HepG2 (cell line): ENCODE results near the gene UBTF. TPM values are rescaled to one million over a fixed set of nuclear protein-coding genes. Genes with fewer than 3 reads are reported as not detected.
A peak's percentile ranks its signal among the peaks of the same experiment; 100 is the strongest.

ENCODE experiments used
- AGO1 ChIP-seq: fragments of 200-400 bp; formaldehyde crosslinking; IDR thresholded peaks from 2 replicates; pipeline ENCODE4 v1.6.1; 2017; ENCODE audit warnings: mild to moderate bottlenecking, low read depth, low read length, moderate library complexity; ENCODE audit not compliant: poor library complexity, severe bottlenecking
- ASH2L ChIP-seq: fragments of 300-600, 200-600 bp; sonication (generic); IDR thresholded peaks from 2 replicates; pipeline ENCODE4 v1.7.0; 2017; ENCODE audit warnings: low read depth, mild to moderate bottlenecking, moderate library complexity, mixed read lengths, low read length; ENCODE audit not compliant: insufficient read length
- BRD4 ChIP-seq: sonication (generic); formaldehyde crosslinking; IDR thresholded peaks from 2 replicates; pipeline ENCODE4 v1.4.0; 2020; ENCODE audit warnings: missing genetic modification reagents
- GFI1 ChIP-seq: sonication (generic); formaldehyde crosslinking; IDR thresholded peaks from 2 replicates; pipeline ENCODE4 v1.5.0; 2020; ENCODE audit warnings: missing genetic modification reagents, mild to moderate bottlenecking, borderline replicate concordance
- HDAC1 ChIP-seq: sonication (generic); formaldehyde crosslinking; IDR thresholded peaks from 2 replicates; pipeline ENCODE4 v1.5.1; 2020; ENCODE audit warnings: mild to moderate bottlenecking, missing genetic modification reagents
- HMG20B ChIP-seq: conservative IDR thresholded peaks from 2 replicates; pipeline ENCODE4 v1.6.1; 2016; ENCODE audit warnings: missing genetic modification reagents, missing compliant biosample characterization
- ISL2 ChIP-seq: sonication (generic); formaldehyde crosslinking; IDR thresholded peaks from 2 replicates; pipeline ENCODE4 v1.5.0; 2020; ENCODE audit warnings: missing genetic modification reagents
- JUN ChIP-seq: sonication (generic); formaldehyde crosslinking; IDR thresholded peaks from 2 replicates; pipeline ENCODE4 v1.4.0; 2020; ENCODE audit warnings: mild to moderate bottlenecking, missing genetic modification reagents
- KDM2A ChIP-seq: sonication (generic); formaldehyde crosslinking; IDR thresholded peaks from 2 replicates; pipeline ENCODE4 v1.4.0; 2020; ENCODE audit warnings: low read depth, missing genetic modification reagents, borderline replicate concordance
- KDM5A ChIP-seq: fragments of 200-600 bp; sonication (generic); IDR thresholded peaks from 2 replicates; pipeline ENCODE4 v1.7.0; 2018; ENCODE audit warnings: antibody characterized with exemption, mild to moderate bottlenecking, low read length, borderline replicate concordance
- KLF13 ChIP-seq: sonication (generic); formaldehyde crosslinking; IDR thresholded peaks from 2 replicates; pipeline ENCODE4 v1.4.0; 2020; ENCODE audit warnings: mild to moderate bottlenecking, missing genetic modification reagents
- KLF16 ChIP-seq, 2 experiments: sonication (generic) in 1 of 2; formaldehyde crosslinking in 1 of 2; IDR thresholded peaks; 2 replicates each; pipeline versions ENCODE4 v1.6.1 to v1.8.0; 2016 to 2023; ENCODE audit warnings: missing genetic modification reagents in 2 of 2, missing compliant biosample characterization in 1 of 2
- MEIS2 ChIP-seq: sonication (generic); formaldehyde crosslinking; IDR thresholded peaks from 2 replicates; pipeline ENCODE4 v1.9.0; 2021; ENCODE audit warnings: mild to moderate bottlenecking, missing genetic modification reagents
- NFKB2 ChIP-seq: sonication (generic); formaldehyde crosslinking; IDR thresholded peaks from 2 replicates; pipeline ENCODE4 v1.4.0; 2020; ENCODE audit warnings: missing genetic modification reagents, borderline replicate concordance
- NR2C2 ChIP-seq: sonication (generic); formaldehyde crosslinking; IDR thresholded peaks from 2 replicates; pipeline ENCODE4 v1.4.0; 2020; ENCODE audit warnings: missing genetic modification reagents, mild to moderate bottlenecking, moderate library complexity, borderline replicate concordance
- NR2F1 ChIP-seq, 2 experiments: fragments of 450-650 bp in 1 of 2; formaldehyde crosslinking in 1 of 2; IDR thresholded peaks; 2 replicates each; pipeline versions ENCODE4 v1.5.0 to v1.6.1; 2016 to 2020; ENCODE audit warnings: mild to moderate bottlenecking in 1 of 2, missing compliant biosample characterization in 1 of 2, missing genetic modification reagents in 1 of 2, moderate library complexity in 1 of 2
- SP2 ChIP-seq: sonication (generic); formaldehyde crosslinking; IDR thresholded peaks from 2 replicates; pipeline ENCODE4 v1.5.1; 2020; ENCODE audit warnings: mild to moderate bottlenecking, missing genetic modification reagents
- TOPORS ChIP-seq: sonication (generic); formaldehyde crosslinking; IDR thresholded peaks from 2 replicates; pipeline ENCODE4 v1.8.0; 2023; ENCODE audit warnings: mild to moderate bottlenecking, missing genetic modification reagents
- ZNF143 ChIP-seq: sonication (generic); formaldehyde crosslinking; IDR thresholded peaks from 2 replicates; pipeline ENCODE4 v1.4.0; 2020; ENCODE audit warnings: missing genetic modification reagents
- ZNF329 ChIP-seq: sonication (generic); formaldehyde crosslinking; IDR thresholded peaks from 2 replicates; pipeline ENCODE4 v1.9.0; 2021; ENCODE audit warnings: low read depth, mild to moderate bottlenecking, missing genetic modification reagents
- ZNF383 ChIP-seq: sonication (generic); formaldehyde crosslinking; IDR thresholded peaks from 2 replicates; pipeline ENCODE4 v1.4.0; 2020; ENCODE audit warnings: missing genetic modification reagents, mild to moderate bottlenecking, borderline replicate concordance
- ZNF430 ChIP-seq: sonication (generic); formaldehyde crosslinking; IDR thresholded peaks from 2 replicates; pipeline ENCODE4 v1.9.0; 2021; ENCODE audit warnings: mild to moderate bottlenecking, missing genetic modification reagents
- ZNF451 ChIP-seq: sonication (generic); formaldehyde crosslinking; IDR thresholded peaks from 2 replicates; pipeline ENCODE4 v1.5.0; 2020; ENCODE audit warnings: mild to moderate bottlenecking, missing genetic modification reagents
- ZNF557 ChIP-seq: sonication (generic); formaldehyde crosslinking; IDR thresholded peaks from 2 replicates; pipeline ENCODE4 v1.4.0; 2020; ENCODE audit warnings: missing genetic modification reagents
- polyA plus RNA-seq, 8 experiments: library from polyadenylated mRNA; depleted of rRNA in 3 of 8; stranded (reverse) in 7 of 8; unstranded in 1 of 8; fragments of >200 nt; fragmentation: Illumina TruSeq in 4 of 8; extraction: Trizol in 4 of 8; gene quantifications; 2 replicates each; pipeline versions ENCODE4 v1.2.1 to v1.2.3, GENCODE V29; 2011 to 2016; ENCODE audit warnings: low read depth in 4 of 8, missing spikeins in 1 of 8, mixed read lengths in 1 of 8; ENCODE audit not compliant: insufficient read depth in 1 of 8
- total RNA-seq, 5 experiments: library from RNA; depleted of rRNA; stranded (reverse); fragments of >200 nt; fragmentation: Illumina TruSeq; extraction: Trizol; gene quantifications; 2 replicates each; pipeline ENCODE4 v1.2.3, GENCODE V29; 2016; ENCODE audit warnings: low read depth in 1 of 5
- TF ChIP-seq, protein P1 (sequence below): sonication (generic); formaldehyde crosslinking; conservative IDR thresholded peaks from 2 replicates; pipeline ENCODE4 v1.8.0; 2022; ENCODE audit warnings: mild to moderate bottlenecking, moderate library complexity, missing genetic modification reagents
- TF ChIP-seq, protein P2 (sequence below): IDR thresholded peaks from 2 replicates; pipeline ENCODE4 v1.6.1; 2012; ENCODE audit warnings: inconsistent platforms

The UBTF gene
- total and polyA plus RNA-seq, 2 of the 13 experiments (the other 11 are each of a cell fraction or from before 2014, with no cell fraction given) = 15.2 to 60.9 TPM

- peak in 1 of 2 experiments; percentile 73; a peak in 1 of 4 replicates for TF ChIP-seq KLF16 (CRISPR knock-in tag; IDR thresholded peaks at IDR 0.05)
- no peak; the same call in 1 of the 2 replicates for TF ChIP-seq NR2C2
- no peak; the same call in 1 of the 2 replicates for TF ChIP-seq HMG20B (CRISPR knock-in tag)
- peak; percentile 70; the same call in 1 of the 2 replicates for TF ChIP-seq TOPORS
- TF ChIP-seq ZNF557 (CRISPR knock-in tag) = 0 out of 2 replicates have a peak, but pooled peaks have one; percentile 58
- peak; percentile 72; the same call in 1 of the 2 replicates for TF ChIP-seq KDM5A
- 0 out of 2 replicates have a peak, but pooled peaks have one; percentile 63 for TF ChIP-seq ZNF383 (CRISPR knock-in tag)
- peak; percentile 30; the same call in 1 of the 2 replicates for TF ChIP-seq ISL2
- TF ChIP-seq KDM2A (CRISPR knock-in tag) = peak; percentile 93; the same call in 1 of the 2 replicates
- TF ChIP-seq NR2F1 (CRISPR knock-in tag; IDR thresholded peaks at IDR 0.05) = 0 out of 4 replicates have a peak, but pooled peaks of 1 of the 2 experiments have one; percentile 27
- TF ChIP-seq AGO1 = peak; percentile 48
- TF ChIP-seq ZNF329 (CRISPR knock-in tag) = peak; percentile 73; the same call in 1 of the 2 replicates
- no peak for TF ChIP-seq GFI1 (CRISPR knock-in tag)
- TF ChIP-seq, protein P1, sequence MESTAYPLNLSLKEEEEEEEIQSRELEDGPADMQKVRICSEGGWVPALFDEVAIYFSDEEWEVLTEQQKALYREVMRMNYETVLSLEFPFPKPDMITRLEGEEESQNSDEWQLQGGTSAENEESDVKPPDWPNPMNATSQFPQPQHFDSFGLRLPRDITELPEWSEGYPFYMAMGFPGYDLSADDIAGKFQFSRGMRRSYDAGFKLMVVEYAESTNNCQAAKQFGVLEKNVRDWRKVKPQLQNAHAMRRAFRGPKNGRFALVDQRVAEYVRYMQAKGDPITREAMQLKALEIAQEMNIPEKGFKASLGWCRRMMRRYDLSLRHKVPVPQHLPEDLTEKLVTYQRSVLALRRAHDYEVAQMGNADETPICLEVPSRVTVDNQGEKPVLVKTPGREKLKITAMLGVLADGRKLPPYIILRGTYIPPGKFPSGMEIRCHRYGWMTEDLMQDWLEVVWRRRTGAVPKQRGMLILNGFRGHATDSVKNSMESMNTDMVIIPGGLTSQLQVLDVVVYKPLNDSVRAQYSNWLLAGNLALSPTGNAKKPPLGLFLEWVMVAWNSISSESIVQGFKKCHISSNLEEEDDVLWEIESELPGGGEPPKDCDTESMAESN (CRISPR knock-in tag) = 0 out of 2 replicates have a peak, but pooled peaks have one; percentile 30
- peak; percentile 66 for TF ChIP-seq HDAC1 (CRISPR knock-in tag)
- TF ChIP-seq KLF13 (CRISPR knock-in tag) = no peak
- TF ChIP-seq BRD4 = peak; percentile 83; the same call in 1 of the 2 replicates
- TF ChIP-seq SP2 = no peak
- TF ChIP-seq ZNF143 (CRISPR knock-in tag) = no peak
- TF ChIP-seq JUN (CRISPR knock-in tag) = 0 out of 2 replicates have a peak, but pooled peaks have one; percentile 22
- TF ChIP-seq, protein P2, sequence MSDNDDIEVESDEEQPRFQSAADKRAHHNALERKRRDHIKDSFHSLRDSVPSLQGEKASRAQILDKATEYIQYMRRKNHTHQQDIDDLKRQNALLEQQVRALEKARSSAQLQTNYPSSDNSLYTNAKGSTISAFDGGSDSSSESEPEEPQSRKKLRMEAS = peak; percentile 37
- TF ChIP-seq NFKB2 (CRISPR knock-in tag) = peak; percentile 85; the same call in 1 of the 2 replicates
- TF ChIP-seq ASH2L = peak; percentile 65
- TF ChIP-seq ZNF430 (CRISPR knock-in tag) = peak; percentile 56; the same call in 1 of the 2 replicates
- TF ChIP-seq ZNF451 (CRISPR knock-in tag) = peak; percentile 80; the same call in 1 of the 2 replicates
- TF ChIP-seq MEIS2 (CRISPR knock-in tag) = no peak
Observed at GRCh38 chr17:44200478-44201155, 18.9 kb downstream of the UBTF start (continued).
